GM18867 (cell line): ENCODE results near the gene USP14.
"Not testable (repeated sequence)": the region's sequence is repeated elsewhere in the genome, so short reads cannot be mapped to it uniquely, and the experiment has no call there.

ENCODE experiments used
- ATAC-seq: cut with Tn5 transposase; IDR thresholded peaks from one replicate; pipeline ENCODE4 v1.9.1; 2021; ENCODE audit warnings: mild to moderate bottlenecking, moderate library complexity; ENCODE audit not compliant: unreplicated experiment

Gene USP14

DNA sequence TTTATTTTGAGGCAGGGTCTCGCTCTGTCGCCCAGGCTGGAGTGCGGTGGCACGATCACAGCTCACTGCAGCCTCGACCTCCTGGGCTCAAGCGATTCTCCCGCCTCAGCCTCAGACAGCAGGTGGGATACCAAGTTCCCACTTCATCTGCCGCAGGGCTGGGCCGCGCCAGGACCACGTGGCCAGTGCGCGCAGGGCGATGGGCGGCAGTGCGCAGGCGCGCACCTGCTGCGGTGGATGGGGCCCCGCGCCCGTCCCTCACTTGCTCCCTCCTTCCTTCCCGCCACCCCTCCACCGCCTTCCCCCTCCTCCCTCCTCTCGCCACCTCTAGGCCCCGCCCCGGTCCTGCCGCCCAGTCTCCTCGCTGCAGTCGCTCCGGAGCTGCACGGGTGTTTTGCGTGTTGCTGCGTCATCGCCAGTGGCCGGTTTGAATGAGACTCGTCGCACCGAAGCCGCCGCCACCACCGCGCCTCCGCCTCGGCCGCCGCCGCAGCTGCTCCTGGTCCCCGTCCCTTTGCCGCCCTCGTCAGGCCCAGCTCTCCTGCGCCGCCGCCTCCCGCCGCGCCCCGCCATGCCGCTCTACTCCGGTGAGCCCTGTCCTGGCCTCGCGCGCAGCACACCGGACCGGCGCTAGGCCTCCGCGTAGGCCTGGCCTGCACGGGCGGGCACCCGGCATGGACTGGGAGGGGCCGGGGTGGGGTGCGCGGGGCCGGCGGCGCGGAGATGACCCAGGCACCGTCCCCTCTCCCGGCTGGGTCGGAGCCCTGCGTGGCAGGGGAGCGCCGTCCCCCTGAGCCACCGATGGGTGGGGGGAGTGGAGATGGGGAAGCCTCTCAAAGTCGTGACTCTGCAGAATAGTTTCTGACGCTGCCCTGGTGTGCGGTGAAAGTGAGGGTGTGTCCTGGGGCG lies at the start of gene USP14:
TSS of gene USP14 (plus strand) at position 430 of the 909 bp plus-strand sequence. CDS start at position 572, 142 bp downstream.
- peak; percentile 93 for ATAC-seq

DNA sequence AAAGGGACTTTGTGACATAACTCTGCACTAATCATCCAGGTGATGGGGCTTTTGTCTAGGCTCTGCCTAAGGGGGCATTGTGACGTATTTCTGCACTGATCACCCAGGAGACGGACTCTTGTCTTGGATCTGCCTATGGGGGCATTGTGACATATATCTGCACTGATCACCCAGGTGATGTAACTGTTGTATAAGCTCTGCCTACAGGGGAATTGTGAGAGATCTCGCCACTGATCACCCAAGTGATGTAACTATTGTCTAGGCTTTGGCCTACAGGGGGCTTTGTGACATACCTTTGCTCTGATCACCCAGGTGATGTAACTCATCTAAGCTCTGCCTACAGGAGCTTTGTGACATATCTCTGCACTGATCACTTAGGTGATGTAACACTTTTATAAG lies 49.7 kb upstream of the USP14 start:
- peak; percentile 8 for ATAC-seq

- ATAC-seq: peak; percentile 17
These were observed 49.0 kb upstream of the USP14 start for GRCh38 chr18:109130-109921.

DNA sequence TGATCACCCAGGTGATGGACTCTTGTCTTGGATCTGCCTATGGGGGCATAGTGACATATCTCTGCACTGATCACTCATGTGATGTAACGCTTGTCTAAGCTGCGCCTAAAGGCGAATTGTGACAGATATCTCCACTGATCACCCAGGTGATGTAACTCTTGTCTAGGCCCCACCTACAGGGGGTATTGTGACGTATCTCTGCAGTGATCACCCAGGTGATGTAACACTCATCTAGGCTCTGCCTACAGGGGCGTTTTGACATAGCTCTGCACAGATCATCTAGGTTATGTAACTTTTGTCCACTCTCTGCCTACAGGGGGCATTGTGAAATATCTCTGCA lies 48.5 kb upstream of the USP14 start:
- ATAC-seq: not testable (repeated sequence)

DNA sequence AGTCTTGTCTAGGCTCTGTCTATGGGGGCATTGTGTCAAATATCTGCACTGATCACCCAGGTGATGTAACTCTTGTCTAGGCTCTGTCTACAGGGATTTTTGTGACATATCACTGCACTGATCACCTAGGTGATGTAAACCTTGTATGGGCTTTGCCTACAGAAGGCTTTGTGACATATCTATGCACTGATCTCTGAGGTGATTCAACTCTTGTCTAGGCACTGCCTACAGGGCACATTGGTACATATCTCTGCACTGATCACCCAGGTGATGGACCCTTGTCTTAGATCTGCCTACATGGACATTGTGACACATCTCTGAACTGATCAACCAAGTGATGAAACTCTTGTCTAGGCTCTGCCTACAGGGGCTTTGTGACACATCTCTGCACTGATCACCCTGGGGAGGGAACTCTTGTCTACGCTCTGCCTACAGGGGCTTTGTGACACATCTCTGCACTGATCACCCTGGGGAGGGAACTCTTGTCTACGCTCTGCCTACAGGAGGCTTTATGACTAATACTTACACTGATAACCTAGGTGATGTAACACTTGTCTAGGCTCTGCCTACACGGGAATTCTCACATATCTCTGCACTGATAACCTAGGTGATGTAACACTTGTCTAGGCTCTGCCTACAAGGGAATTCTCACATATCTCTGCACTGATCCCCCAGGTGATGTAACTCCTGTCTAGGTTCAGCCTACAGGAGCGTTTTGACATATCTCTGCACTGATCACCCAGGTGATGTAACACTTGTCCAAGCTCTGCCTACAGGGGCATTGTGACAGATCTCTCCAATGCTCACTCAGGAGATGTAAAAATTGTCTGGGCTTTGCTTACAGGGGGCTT lies 47.8 kb upstream of the USP14 start:
- not testable (repeated sequence) for ATAC-seq

- ATAC-seq: peak; percentile 43
These were observed 46.9 kb upstream of the USP14 start for GRCh38 chr18:111306-112014.

- ATAC-seq: not testable (repeated sequence)
These were observed 46.2 kb upstream of the USP14 start for GRCh38 chr18:112015-112733.

DNA sequence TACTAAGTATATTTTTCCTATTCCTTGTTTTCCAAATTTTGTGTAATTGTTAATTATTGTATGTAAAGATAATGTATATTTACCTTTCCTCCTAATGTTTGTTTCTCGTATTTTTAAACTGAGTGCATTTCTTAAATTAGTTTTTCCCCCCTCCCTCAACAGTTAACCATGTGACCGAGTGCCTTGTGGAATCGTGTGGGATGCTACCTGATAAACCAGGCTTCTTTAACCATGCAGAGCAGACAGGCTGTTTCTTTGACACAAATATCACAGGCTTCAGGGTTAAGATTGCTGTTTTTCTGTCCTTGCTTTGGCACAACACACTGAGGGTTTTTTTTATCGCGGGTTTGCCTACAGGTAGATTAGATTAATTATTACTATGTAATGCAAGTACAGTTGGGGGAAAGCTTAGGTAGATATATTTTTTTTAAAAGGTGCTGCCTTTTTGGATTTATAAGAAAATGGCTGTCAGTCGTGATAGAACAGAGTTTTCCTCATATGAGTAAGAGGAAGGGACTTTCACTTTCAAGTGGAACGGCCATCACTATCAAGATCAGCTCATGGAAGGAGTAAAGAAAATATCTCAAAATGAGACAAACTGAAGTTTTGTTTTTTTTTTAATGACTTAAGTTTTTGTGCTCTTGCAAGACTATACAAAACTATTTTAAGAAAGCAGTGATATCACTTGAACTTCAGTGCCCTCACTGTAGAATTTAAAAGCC lies 37.7 kb upstream of the USP14 start:
- not testable (repeated sequence) for ATAC-seq

DNA sequence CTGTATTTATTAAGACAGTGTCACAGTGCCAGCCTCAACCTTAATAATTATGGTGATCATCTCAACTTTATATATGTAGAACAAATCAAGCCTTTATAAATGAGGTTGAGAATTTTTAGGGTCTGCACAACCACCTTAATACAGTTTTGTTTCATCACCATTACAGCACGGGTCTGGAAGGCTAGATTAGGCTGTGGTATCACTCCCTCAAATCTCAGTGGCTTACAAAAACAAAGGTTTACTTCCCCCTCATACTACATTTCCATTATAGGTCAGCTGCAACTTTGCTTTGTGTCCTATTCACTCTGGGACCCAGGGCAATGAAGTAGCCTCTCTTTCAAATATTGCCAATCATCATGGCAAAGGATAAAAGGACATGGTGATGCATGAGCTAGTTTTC lies 23.3 kb upstream of the USP14 start:
- ATAC-seq: no peak

- ATAC-seq: no peak
These were observed 21.9 kb upstream of the USP14 start for GRCh38 chr18:136433-136832.

DNA sequence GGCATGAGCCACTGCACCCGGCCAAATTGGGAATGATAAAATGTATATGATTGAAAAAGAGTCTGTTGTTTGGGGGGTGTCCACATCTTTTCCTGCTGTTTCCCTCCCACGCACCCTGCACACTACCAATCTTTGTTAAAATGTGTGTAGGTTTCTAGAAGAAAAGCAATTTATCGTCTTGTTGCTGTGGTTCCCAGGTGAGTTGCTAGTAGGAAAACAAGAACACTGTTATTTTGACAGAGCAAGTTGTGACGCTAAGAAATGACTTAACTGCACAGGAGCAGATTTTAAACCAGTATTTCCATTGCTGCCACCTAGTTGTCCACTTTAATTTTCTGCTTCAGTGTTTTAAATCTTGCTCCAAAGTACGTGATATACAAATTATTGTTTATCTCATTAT lies 21.0 kb upstream of the USP14 start:
- ATAC-seq: no peak

DNA sequence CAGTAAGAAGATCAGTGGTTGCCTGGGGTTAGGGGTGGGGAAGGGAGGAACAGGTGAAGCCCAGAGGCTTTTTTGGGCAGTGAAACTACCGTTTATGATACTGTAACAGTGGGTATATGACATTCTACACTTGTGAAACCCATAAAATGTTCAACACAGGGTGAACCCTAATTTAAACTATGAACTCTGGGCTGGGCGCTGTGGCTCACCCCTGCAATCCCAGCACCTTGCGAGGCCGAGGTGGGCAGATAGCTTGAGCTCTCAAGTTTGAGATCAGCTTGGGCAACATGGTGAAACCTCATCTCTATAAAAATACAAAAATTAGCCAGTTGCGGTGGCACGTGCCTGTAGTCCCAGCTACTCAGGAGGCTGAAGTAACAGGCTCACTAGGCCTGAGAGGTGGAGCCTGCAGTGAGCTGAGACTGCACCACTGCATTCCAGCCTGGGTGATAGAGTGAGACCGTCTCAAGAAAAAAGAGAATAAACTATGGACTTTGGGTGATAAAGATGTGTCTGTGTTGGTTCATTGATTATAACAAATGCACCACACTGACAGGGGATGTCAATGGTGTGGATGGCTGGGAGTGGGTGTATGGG lies 17.6 kb upstream of the USP14 start:
- ATAC-seq: no peak

DNA sequence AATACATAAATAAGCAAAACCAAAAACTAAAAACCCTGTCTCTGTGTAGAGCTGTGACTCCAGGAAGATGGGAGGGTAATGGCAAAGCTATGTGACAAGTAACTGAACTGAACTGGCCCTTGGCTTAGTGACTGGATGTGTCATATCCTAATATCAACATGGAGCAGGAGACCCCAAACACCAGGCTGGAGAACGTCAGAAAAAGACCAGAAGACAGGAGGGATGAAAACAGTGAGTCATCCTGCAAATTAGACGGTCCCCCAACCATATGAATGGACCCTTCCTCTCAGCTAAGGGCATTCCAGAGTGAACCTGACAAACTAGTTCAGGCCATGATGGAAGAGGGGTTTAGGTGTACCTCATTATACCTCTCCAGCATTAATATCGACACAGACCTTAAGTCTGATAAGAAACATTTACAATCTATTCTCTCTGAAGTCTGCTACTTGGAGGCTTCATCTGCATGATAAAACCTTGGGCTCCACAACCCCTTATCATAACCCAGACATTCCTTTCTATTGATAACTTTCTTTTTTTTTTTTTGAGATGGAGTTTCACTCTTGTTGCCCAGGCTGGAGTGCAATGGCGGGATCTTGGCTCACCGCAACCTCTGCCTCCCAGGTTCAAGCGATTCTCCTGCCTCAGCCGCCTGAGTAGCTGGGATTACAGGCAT lies 15.6 kb upstream of the USP14 start:
- not testable (repeated sequence) for ATAC-seq

DNA sequence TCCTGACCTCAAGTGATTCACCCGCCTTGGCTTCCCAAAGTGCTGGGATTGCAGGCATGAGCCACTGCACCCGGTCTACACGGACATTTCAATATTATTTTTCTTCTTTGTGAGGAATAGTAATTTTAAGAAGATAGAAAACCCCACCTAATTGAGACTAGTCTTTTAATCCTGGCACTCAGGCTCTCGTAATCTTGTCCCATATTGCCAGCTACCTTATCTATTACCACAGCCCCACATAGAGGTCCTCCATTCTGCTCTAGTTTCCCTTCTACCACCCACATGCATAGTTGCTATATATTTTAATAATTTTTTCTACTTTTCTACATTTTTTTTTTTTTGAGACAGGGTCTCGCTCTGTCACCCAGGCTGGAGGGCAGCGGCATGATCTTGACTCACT lies 9.5 kb upstream of the USP14 start:
- no peak for ATAC-seq

- no peak for ATAC-seq
These were observed 4.2 kb upstream of the USP14 start for GRCh38 chr18:154151-154550.

GRCh38 chr18:155688-156087 lies 2.7 kb upstream of the USP14 start:
- no peak for ATAC-seq

DNA sequence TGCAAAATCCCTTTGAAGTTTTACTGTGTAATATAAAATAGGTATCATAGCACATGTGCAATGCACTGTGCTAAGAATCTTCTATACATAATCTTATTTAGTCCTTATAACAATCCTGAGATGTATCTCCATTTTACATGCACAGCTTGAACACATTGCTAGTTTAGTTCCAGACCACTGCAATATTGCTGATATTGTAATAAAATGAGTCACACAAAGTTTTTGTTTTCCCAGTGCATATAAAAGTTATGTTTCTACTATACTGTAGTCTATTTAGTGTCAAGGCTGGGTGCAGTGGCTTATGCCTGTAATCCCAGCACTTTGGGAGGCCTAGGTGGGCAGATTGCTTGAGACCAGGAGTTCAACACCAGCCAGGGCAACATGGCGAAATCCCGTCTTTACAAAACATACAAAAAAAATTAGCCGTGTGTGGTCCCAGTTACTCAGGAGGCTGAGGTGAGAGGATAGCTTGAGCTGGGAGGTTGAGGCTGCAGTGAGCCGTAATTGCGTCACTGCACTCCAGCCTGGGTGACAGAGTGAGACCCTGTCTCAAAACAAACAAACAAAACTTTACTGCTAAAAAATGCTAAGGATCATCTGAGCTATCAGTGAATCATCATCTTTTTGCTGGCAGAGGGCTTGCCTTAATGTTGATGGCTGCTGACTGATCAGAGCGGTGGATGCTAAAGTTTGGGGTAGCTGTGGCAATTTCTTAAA lies 1.7 kb upstream of the USP14 start:
- no peak for ATAC-seq
